Stimulated activated naive CD4-positive, alpha-beta T cell treated with Interleukin-2 at 50 U/mL for 16 hours (primary cell): Measurements from ENCODE around the gene TBC1D22A.
"Not testable (repeated sequence)": the region's sequence is repeated elsewhere in the genome, so short reads cannot be mapped to it uniquely, and the experiment has no call there.

Source experiments
- DNase-seq: peaks from one replicate; lab custom pipeline; 2025; lab: John Stamatoyannopoulos, UW

TBC1D22A gene

DNA sequence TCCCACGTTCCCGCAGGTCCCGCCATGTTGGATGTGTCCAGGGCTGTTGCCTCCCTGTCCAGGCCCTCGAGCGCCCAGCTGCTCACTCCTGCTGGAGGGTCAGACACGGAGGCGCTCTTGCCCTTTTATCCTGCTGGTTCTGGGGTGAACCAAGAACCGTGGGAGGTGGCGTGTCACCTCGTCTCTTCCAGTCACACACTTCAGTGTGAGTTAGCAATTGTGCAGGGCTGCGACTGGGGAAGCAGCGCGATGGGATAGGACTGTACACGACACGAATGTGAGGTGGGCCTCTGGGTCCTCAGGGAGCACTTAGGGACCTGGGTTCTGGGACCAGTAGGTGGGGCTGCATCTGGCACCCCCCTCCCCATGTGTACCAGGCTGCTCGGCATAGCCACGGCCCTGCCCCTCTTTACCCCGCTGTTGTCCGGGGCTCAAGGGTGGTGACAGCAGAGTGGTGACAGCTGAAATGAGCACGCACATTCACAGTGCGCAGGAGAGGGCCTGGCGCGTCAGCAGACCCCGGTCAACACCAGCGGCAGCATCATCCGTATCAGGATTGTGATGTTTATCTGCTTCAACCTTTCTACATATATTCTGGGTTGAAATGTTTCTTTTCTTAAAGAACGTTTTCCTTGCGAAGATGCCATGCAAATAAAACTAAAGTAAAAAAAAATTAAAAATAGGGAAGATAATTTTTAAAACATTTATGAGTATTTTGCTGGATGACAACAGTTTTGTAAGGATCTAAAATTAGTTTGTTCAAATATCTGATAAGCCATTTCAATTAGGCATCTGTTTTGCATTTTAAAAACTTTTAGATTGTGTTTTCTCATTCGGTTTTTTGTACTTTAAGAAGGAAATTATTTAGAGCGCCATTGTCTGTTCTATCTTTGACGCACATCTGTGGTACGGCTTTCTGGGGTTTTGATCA lies 210.7 kb downstream of the TBC1D22A start:
- DNase-seq: no peak

DNA sequence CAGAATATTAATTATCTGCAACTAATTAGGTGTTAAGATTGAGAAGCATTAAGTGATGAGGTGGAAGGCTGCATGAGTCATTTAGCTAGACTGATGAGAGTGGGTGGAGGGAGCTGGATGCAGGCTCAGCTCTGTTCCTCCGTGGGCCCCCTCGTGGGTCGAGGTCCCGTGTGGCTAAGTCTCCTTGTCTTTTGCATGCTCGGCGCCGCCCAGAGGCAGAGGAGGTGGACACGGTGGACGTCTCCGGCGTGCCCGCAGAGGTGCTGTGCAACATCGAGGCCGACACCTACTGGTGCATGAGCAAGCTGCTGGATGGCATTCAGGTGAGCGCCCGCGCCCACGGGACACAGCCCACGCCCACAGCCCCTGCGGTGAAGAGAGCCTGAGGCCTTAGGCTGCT lies 211.6 kb downstream of the TBC1D22A start:
- DNase-seq: no peak

DNA sequence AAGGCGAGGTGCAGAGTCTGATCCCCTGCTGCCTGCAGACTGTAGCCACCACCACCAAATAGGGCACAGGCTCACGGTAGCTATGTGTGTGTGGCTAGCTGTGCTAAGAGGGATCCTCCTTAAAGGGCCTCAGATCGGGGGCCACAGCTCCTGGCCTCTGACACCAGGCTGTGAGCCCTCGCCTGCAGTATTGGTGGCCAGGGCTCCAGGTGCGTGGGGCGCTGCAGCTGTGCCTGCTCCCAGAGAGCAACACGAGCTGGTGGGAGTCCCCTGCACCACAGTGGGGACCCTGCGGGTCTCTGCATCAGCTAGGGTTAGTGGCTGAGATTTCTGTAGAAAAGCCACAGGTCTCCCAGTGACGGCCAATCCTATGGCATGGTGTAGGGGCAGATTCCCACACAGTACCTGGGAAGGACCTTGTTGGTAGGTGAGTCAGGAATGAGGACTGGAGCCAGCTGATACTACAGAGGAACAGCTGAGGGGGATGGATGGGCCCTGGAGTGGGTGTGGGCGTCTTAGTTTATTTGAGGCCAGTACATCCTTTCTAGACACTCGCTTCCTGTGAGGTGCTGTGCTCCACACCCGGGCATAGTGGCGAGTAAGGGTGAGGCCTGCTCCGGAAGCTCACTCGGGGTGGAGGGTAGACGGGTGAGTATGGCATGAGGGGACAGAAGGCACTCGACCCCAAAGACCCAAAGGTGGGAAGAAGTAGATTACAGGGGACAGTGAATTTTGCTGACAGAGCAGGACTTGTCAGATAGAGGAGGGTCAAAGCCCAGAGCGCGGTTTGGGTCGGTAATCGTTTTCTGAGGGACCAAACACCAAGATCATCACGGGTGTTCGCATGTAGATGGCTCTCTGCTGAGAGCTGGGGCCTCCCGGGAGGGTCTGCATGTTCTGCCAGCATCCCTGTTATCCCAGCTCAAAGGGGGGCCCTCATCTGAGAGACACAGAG lies 212.5 kb downstream of the TBC1D22A start:
- no peak for DNase-seq

GRCh38 chr22:46976143-46976542 lies 213.7 kb downstream of the TBC1D22A start:
- DNase-seq: no peak

GRCh38 chr22:46976598-46976997 lies 214.1 kb downstream of the TBC1D22A start:
- DNase-seq: no peak

- no peak for DNase-seq
Observed at GRCh38 chr22:46977656-46978343, 215.3 kb downstream of the TBC1D22A start.

DNA sequence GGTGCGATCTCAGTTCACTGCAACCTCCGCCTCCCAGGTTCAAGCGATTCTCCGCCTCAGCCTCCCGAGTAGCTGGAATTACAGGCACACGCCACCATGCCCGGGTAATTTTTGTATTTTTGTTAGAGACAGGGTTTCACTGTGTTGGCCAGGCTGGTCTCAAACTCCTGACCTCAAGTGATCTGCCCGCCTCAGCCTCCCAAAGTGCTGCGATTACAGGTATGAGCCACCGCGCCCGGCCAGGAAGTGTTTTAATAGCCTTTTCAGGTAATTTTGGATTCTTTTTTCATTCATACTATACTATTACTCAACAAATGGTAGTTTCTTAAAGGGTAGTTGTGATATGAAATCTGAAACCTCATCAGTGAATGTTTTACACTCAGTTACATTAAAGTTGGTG lies 216.2 kb downstream of the TBC1D22A start:
- not testable (repeated sequence) for DNase-seq

DNA sequence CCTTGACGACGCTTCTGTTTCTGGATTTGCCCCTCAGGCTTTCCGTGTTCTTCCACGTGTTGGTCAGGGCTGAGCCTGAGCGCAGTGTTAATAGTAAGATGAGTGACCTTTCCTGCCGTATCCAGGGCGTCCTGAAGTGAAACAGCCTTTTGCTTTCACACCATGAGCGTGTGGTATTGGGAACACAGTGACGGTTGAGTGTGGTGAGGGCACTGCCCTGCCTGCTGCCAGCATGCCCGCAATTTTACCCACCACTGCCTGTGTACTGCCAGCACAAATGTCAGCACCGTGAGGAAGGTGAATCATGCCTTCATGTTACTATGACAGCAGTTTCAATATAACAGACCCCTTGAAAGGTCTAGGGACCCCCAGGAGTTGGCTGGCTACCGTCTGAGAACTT lies 217.1 kb downstream of the TBC1D22A start:
- DNase-seq: no peak

DNA sequence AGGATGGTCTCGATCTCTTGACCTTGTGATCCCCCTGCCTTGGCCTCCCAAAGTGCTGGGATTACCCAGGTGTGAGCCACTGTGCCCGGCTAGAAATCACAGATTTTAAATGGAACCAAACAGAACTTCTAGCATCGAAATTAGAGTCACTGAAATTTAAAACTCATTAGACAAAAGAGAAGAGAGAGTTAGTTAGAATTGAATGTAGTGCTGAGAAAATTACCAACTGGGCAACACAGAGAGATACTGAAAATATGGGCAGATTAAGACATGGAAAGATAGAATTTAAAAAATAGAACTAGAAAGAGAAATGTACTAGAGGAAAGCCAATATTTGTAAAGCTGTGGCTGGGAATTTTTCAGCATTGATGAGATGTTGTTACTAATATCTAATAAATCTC lies 217.9 kb downstream of the TBC1D22A start:
- DNase-seq: no peak

DNA sequence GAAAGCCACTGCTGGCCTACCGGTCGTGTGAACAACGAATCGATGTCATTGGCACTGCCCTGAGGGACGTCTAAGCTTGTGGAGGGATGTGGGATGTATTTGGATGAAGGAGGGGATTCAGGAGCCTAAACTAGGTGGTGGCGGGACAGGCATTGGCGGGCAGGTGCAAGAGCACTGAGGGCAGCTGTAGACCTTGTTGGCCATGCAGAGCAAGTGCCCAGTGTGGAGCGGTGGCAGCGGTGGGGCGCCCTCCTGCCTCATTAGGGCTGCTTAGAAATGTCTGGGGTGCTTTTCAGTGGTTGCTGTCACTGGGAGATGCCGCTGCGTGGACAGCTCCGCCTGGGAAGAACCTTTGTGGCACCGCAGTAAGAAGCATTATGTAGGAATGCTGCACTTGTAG lies 220.2 kb downstream of the TBC1D22A start:
- no peak for DNase-seq

- DNase-seq: no peak
Observed at GRCh38 chr22:46983046-46983445, 220.6 kb downstream of the TBC1D22A start.

DNA sequence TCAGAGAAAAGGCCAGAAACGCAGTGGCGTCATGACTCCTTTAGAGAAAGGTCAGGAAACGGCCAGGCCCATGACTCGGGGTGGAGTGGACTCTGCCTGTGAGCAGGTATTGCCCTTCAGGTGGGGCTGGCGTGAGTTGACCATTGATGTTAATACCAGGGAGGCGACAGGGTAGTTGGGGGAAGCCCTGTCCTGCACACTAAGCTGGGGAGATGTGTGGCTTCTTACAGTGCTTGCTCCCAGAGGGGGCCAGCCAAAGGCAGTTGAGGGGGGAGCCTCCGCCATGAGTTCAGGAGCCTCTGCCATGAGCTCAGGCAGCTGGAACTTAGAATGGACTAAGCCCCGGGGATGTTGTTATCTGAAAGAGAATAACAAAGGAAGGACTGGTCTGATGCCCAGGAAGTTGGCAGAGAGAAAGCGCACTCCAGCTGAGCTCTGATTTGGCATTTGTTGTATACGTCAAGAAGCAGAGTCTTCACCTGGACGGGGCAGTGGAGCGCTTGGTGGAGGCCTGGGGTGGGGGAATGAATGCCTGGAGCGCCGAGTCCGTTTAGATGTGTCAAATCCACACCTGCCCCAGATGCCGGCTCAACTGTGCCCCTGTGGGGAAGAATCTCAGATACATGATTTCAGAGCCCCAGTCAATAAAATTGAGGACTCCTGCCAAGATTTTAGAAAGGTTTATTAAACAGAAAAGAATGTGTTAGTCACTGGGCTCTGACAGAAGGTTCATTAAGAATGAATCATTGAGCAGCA lies 222.5 kb downstream of the TBC1D22A start:
- DNase-seq: no peak

DNA sequence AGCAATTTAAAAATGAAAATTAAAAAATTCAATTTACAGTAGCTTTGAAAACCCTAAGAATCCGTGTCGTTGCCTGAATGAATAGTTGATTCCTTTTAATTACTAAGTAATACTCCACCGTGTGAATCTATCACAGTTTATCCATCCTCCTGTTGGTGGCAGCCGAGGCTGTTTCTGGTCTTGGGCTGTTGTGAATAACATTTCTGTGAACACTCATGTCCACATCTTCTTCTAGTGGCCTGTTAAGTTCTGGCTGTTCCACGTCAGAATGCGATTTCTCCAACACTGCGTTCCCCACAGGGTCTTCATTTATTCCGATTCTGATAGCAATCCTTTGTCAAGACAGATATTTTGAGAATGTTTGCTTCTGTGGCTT lies 223.0 kb downstream of the TBC1D22A start:
- DNase-seq: no peak

DNA sequence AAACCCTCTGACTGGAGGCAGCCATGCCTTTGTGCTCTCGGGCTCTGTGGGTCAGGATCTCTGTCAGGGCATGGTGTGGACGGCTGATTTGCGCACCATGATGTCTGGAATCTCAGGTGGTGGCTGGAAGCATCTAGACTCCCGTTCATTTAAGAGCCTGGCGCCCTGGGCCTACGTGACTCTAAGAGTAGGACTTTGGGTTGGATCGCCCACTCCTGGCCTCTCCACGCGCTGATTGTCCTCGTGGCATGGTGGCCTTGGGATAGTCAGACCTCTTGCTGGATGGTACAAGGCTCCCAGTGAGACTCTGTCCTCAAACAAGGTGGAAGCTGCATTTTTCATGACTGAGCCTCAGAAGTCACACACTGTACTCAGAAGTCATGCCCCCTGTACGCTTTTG lies 224.3 kb downstream of the TBC1D22A start:
- no peak for DNase-seq

- DNase-seq: no peak
Observed at GRCh38 chr22:46990937-46991550, 228.6 kb downstream of the TBC1D22A start.

GRCh38 chr22:46991666-46992065 lies 229.2 kb downstream of the TBC1D22A start:
- no peak for DNase-seq

DNA sequence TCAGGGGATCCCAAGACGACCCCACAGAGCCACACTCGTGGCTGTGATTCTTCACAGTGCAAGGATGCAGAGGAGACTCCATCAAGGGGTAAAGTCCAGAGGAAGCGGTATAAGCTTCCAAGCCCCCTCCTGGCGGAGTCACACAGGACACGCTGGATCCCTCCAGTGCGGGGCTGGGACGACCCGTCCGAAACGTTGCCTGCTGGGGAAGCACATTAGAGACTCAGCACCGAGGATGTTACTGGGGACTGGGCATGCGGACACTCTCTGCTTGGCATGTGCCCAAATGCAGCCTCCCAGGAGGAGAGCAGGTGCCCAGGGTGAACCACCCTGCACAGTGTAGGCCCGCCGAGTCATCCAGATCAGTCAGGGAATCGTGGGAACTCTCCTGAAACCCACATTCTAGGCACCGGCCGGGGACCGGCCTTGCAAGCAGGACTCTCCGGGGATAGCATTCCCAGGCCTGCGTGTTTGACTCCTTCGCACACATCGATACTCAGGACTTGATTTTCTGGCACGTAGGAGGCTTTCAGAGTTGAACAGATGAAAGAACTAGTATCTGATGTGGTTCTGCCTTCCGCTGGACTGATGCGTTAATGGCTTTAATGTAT lies 229.8 kb downstream of the TBC1D22A start:
- no peak for DNase-seq

GRCh38 chr22:46993633-46994032 lies 231.2 kb downstream of the TBC1D22A start:
- DNase-seq: no peak

DNA sequence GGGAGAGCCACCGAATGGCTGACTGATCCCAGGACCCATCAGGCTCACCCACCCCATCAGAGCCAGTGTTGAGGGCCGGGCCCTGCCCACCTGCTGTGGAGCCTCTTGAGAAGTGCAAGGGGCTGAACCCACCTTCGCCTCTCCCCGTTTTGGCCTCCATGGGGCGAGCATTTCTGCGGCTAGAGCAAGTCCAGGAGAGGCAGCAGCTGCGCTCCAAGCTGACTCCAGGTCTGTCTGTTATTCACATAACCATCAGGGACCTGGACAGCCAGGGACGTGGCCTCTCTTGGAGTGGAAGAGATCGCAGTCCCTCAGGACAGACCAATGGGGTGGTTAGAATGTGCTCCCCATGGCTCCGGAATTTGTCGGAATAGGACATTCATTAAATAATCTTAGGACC lies 231.8 kb downstream of the TBC1D22A start:
- DNase-seq: no peak

- DNase-seq: no peak
Observed at GRCh38 chr22:46994983-46995382, 232.5 kb downstream of the TBC1D22A start.
